Liver (tissue), 9 donors: ENCODE measurements around the gene MAPK8. TPM values are rescaled to one million over a fixed set of nuclear protein-coding genes. Genes with fewer than 3 reads are reported as not detected.

Source experiments
- DNase-seq: peaks from one replicate; pipeline ENCODE4 v3.0.0-alpha.2; 2017; ENCODE audit warnings: low spot score
- H3K27ac ChIP-seq, 2 donors: one replicate each; pipeline ENCODE4 v1.7.0; 2013; ENCODE audit warnings: inconsistent platforms in 2 of 2, low read length in 2 of 2, control low read depth in 1 of 2, low read depth in 1 of 2, mild to moderate bottlenecking in 1 of 2
- H3K27me3 ChIP-seq, 4 donors: one replicate each; pipeline versions ENCODE4 v1.6.1 to v1.7.0; 2013; ENCODE audit warnings: low read length in 3 of 4, inconsistent platforms in 1 of 4, mild to moderate bottlenecking in 1 of 4, moderate library complexity in 1 of 4; ENCODE audit not compliant: control insufficient read depth in 4 of 4, insufficient read depth in 4 of 4
- H3K36me3 ChIP-seq, 4 donors: one replicate each; pipeline versions ENCODE4 v1.6.1 to v1.7.0; 2013; ENCODE audit warnings: low read length in 3 of 4, mild to moderate bottlenecking in 3 of 4, low read depth in 1 of 4, moderate library complexity in 1 of 4; ENCODE audit not compliant: control insufficient read depth in 4 of 4, insufficient read depth in 3 of 4
- H3K4me1 ChIP-seq, 4 donors: one replicate each; pipeline versions ENCODE4 v1.6.1 to v1.7.0; 2013; ENCODE audit warnings: low read length in 3 of 4, mild to moderate bottlenecking in 3 of 4, moderate library complexity in 1 of 4; ENCODE audit not compliant: control insufficient read depth in 4 of 4, insufficient read depth in 4 of 4
- H3K4me3 ChIP-seq, 3 donors: one replicate each; pipeline versions ENCODE4 v1.6.1 to v1.7.0; 2013; ENCODE audit warnings: low read length in 3 of 3, control low read depth in 1 of 3, low read depth in 1 of 3, mild to moderate bottlenecking in 1 of 3
- H3K9ac ChIP-seq, 2 donors: one replicate each; pipeline ENCODE4 v1.7.0; 2013; ENCODE audit warnings: low read length in 2 of 2, mild to moderate bottlenecking in 2 of 2, moderate library complexity in 2 of 2, control low read depth in 1 of 2, low read depth in 1 of 2
- H3K9me3 ChIP-seq, 4 donors: one replicate each; pipeline versions ENCODE4 v1.6.1 to v1.7.0; 2013; ENCODE audit warnings: low read length in 3 of 4; ENCODE audit not compliant: control insufficient read depth in 4 of 4
- EGR1 ChIP-seq, 2 donors: IDR thresholded peaks; 2 replicates each; pipeline ENCODE4 v1.6.1; 2016 to 2018; ENCODE audit warnings: antibody characterized with exemption in 2 of 2, low read depth in 2 of 2
- FOXA2 ChIP-seq: IDR thresholded peaks from 2 replicates; pipeline ENCODE4 v1.6.1; 2016; ENCODE audit warnings: antibody characterized with exemption
- GABPA ChIP-seq, 2 donors: IDR thresholded peaks in 1 of 2; conservative IDR thresholded peaks in 1 of 2; 2 replicates each; pipeline ENCODE4 v1.6.1; 2016; ENCODE audit warnings: antibody characterized with exemption in 2 of 2, mild to moderate bottlenecking in 1 of 2, moderate library complexity in 1 of 2
- HNF4A ChIP-seq, 2 donors: conservative IDR thresholded peaks; 2 replicates each; pipeline ENCODE4 v1.6.1; 2016; ENCODE audit warnings: antibody characterized with exemption in 2 of 2, mild to moderate bottlenecking in 2 of 2
- HNF4G ChIP-seq: IDR thresholded peaks from 2 replicates; pipeline ENCODE4 v1.6.1; 2016; ENCODE audit warnings: antibody characterized with exemption
- JUND ChIP-seq, 2 donors: IDR thresholded peaks; 2 replicates each; pipeline ENCODE4 v1.6.1; 2016; ENCODE audit warnings: antibody characterized with exemption in 2 of 2
- RXRA ChIP-seq, 2 donors: IDR thresholded peaks; 2 replicates each; pipeline ENCODE4 v1.6.1; 2017 to 2018; ENCODE audit warnings: antibody characterized with exemption in 2 of 2, mild to moderate bottlenecking in 1 of 2
- SP1 ChIP-seq: IDR thresholded peaks from 2 replicates; pipeline ENCODE4 v1.6.1; 2018; ENCODE audit warnings: antibody characterized with exemption, mild to moderate bottlenecking
- TAF1 ChIP-seq: conservative IDR thresholded peaks from 2 replicates; pipeline ENCODE4 v1.6.1; 2016; ENCODE audit warnings: antibody characterized with exemption, mild to moderate bottlenecking
- YY1 ChIP-seq: IDR thresholded peaks from 2 replicates; pipeline ENCODE4 v1.6.1; 2016; ENCODE audit warnings: antibody characterized with exemption, mild to moderate bottlenecking
- ZBTB33 ChIP-seq: IDR thresholded peaks from 2 replicates; pipeline ENCODE4 v1.6.1; 2016; ENCODE audit warnings: antibody characterized with exemption
- WGBS: extraction: QIAGEN DNeasy Blood & Tissue Kit; methylation state at CpG from one replicate; pipeline ENCODE4 v1.1.7; 2013; 5-methylcytosine and 5-hydroxymethylcytosine counted together
- polyA plus RNA-seq, 2 donors: library from polyadenylated mRNA; stranded (reverse) in 1 of 2; unstranded in 1 of 2; fragments of 200-250 nt in 1 of 2; fragments of >200 nt in 1 of 2; fragmentation: Nextera tagmentation in 1 of 2; extraction: Ambion mirVana in 1 of 2; gene quantifications; one replicate each; pipeline versions ENCODE4 v1.2.1 to v1.2.3, GENCODE V29; 2013 to 2015
- total RNA-seq, 2 donors: library from RNA; depleted of rRNA; stranded (reverse); fragments of >200 nt; gene quantifications; one replicate each; pipeline ENCODE4 v1.2.3, GENCODE V29; 2014
- TF ChIP-seq, protein P1 (sequence below): IDR thresholded peaks from 2 replicates; pipeline ENCODE4 v1.6.1; 2016; ENCODE audit warnings: antibody characterized with exemption
- TF ChIP-seq, protein P2 (sequence below): fragments of 150-350 bp; IDR thresholded peaks from 2 replicates; pipeline ENCODE4 v1.5.1; 2017; ENCODE audit warnings: improper control_type of control experiment, low read depth, low read length; ENCODE audit not compliant: missing input control
- donor health status: healthy.
- donor health status: healthy.
- donor health status: healthy.
- donor health status: healthy.
- donor health status: healthy.

The MAPK8 gene
- total and polyA plus RNA-seq, 4 donors: 14.9 to 51.6 (median 24.8) TPM

- no peak for TF ChIP-seq HNF4G
- no peak for TF ChIP-seq JUND (IDR thresholded peaks at IDR 0.05)
- TF ChIP-seq RXRA (IDR thresholded peaks at IDR 0.05): no peak
- TF ChIP-seq, protein P1, sequence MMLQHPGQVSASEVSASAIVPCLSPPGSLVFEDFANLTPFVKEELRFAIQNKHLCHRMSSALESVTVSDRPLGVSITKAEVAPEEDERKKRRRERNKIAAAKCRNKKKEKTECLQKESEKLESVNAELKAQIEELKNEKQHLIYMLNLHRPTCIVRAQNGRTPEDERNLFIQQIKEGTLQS: no peak
Measured at GRCh38 chr10:48353246-48353645, 46.8 kb downstream of the MAPK8 start (continued).

- Histone ChIP-seq H3K4me3 (no peak overlapping the region), H3K27ac (no peak overlapping the region), H3K9me3 (no peaks in the 10 kb centered on the region), H3K4me1 (no peaks in the 10 kb centered on the region), H3K9ac (no peak overlapping the region), H3K27me3 (no peaks in the 10 kb centered on the region), H3K36me3 (no peaks in the 10 kb centered on the region)
- DNase-seq: no peak
- TF ChIP-seq EGR1 (IDR thresholded peaks at IDR 0.05; ENCODE audit: low read depth in 2 of 2) (no peak), HNF4A (conservative IDR thresholded peaks at IDR 0.05) (no peak), FOXA2 (no peak)
- 89% methylated on average over 5 of the region's 5 CpGs for whole genome bisulfite sequencing
Measured at GRCh38 chr10:48357631-48358030, 51.2 kb downstream of the MAPK8 start.

DNA sequence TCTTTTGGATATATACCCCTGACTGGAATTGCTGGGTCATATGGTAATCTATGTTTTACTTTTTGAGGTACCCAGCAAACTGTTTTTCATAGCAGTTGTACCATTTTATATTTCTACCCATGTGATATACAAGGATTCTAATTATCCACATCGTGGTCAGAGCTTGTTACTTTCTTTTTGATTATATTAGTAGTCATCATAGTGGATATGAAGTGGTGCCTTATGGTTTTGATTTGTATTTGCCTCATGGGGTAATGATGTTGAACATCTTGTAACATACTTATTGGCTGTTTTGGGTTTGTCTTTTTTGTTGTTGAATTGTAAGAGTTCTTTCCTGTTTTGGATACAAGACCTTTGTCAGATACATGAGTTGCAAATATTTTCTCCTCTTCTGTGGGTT lies 51.7 kb downstream of the MAPK8 start:
- no peaks in the 10 kb centered on the region for H3K36me3 ChIP-seq
- no peaks in the 10 kb centered on the region for H3K4me1 ChIP-seq
- H3K9ac ChIP-seq: no peak overlapping the region
- TF ChIP-seq FOXA2: no peak
- no peaks in the 10 kb centered on the region for H3K27me3 ChIP-seq
- no peak for DNase-seq
- no peak overlapping the region for H3K27ac ChIP-seq
- 90% methylated on average over 1 of the region's 1 CpG for WGBS
- H3K4me3 ChIP-seq: no peak overlapping the region
- H3K9me3 ChIP-seq: no peaks in the 10 kb centered on the region

DNA sequence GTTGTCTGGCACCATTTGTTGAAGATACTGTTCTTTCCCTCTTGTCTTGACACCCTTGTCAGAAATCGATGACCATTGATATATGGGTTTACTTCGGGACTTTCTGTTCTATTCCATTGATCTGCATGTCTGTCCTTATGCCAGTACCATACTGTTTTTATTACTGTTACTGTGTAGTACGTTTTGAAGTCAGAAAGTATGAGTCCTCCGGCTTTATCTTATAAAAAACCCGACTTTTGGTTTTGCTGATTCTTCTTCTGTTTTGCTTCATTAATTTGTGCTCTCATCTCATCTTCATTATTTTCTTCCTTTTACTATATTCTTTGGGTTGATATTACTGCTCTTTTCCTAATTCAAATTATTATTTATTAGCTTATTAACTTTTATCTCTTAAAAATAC lies 52.4 kb downstream of the MAPK8 start:
- 97% methylated on average over 5 of the region's 5 CpGs for WGBS
- no peak for DNase-seq

More for the DNA sequence above, 52.4 kb downstream of the MAPK8 start:
- Histone ChIP-seq H3K27ac (no peak overlapping the region), H3K27me3 (no peaks in the 10 kb centered on the region), H3K4me1 (peaks cover 0 to 4% (median 3%) of the 10 kb centered on the region in 4 donors), H3K9ac (no peak overlapping the region), H3K36me3 (no peaks in the 10 kb centered on the region), H3K9me3 (no peaks in the 10 kb centered on the region), H3K4me3 (no peak overlapping the region)
- TF ChIP-seq SP1 (no peak), YY1 (no peak), ZBTB33 (no peak), HNF4G (no peak), TAF1 (no peak), GABPA (IDR thresholded peaks at IDR 0.05 in 1 of 2, conservative IDR thresholded peaks at IDR 0.05 in 1 of 2) (no peak), HNF4A (conservative IDR thresholded peaks at IDR 0.05) (no peak), RXRA (IDR thresholded peaks at IDR 0.05) (no peak)
- TF ChIP-seq, protein P2, sequence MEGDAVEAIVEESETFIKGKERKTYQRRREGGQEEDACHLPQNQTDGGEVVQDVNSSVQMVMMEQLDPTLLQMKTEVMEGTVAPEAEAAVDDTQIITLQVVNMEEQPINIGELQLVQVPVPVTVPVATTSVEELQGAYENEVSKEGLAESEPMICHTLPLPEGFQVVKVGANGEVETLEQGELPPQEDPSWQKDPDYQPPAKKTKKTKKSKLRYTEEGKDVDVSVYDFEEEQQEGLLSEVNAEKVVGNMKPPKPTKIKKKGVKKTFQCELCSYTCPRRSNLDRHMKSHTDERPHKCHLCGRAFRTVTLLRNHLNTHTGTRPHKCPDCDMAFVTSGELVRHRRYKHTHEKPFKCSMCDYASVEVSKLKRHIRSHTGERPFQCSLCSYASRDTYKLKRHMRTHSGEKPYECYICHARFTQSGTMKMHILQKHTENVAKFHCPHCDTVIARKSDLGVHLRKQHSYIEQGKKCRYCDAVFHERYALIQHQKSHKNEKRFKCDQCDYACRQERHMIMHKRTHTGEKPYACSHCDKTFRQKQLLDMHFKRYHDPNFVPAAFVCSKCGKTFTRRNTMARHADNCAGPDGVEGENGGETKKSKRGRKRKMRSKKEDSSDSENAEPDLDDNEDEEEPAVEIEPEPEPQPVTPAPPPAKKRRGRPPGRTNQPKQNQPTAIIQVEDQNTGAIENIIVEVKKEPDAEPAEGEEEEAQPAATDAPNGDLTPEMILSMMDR: no peak
- TF ChIP-seq, protein P1: no peak
